LNCAP (cell line): ENCODE data around the gene USP2.

Experiments
- CTCF ChIP-seq: fragments of 450-650 bp; IDR thresholded peaks from 2 replicates; pipeline ENCODE4 v1.5.1; 2017; ENCODE audit warnings: mild to moderate bottlenecking

Gene USP2

GRCh38 chr11:119370486-119371046, 10.9 kb downstream of the USP2 start:
- TF ChIP-seq CTCF: no peak

DNA sequence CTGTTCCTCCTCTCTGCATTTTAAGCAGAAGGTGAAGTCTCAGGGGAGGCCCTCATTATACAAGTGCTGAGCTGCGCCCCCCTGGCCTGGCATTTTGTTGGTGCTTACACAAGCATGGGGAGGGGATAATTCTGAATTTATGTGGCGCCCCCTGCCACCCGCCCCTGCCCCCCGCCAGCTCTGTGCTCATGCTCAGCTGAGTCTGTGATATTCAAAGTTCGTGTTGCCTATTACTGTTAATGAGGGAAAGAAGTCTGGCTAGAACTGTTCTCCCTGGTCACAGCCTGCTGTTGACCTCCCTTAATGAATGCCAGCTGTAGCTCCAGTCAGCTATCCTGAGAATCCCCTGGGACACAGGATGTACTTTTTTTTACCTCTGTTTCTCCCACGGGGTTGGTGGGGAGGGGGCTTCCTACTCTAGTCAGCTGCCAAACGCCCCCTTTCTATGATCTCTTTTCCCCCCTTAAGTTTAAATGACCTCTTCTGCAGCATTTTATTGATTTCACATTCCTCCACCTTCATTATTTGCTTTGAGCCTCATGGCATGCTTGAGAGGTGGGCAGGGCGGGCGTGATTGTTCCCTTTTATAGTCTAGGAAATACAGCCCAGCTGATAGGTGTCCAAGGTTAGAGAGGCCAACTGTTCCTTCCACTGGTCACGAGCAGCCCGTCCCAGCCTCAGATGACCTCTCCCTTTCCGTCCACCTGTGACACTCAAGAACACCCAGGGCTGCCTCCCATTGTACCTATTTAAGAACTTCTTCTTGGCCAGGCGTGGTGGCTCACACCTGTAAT, 12.2 kb downstream of the USP2 start:
- TF ChIP-seq CTCF: no peak

GRCh38 chr11:119368121-119369034, 13.1 kb downstream of the USP2 start:
- no peak for TF ChIP-seq CTCF

DNA sequence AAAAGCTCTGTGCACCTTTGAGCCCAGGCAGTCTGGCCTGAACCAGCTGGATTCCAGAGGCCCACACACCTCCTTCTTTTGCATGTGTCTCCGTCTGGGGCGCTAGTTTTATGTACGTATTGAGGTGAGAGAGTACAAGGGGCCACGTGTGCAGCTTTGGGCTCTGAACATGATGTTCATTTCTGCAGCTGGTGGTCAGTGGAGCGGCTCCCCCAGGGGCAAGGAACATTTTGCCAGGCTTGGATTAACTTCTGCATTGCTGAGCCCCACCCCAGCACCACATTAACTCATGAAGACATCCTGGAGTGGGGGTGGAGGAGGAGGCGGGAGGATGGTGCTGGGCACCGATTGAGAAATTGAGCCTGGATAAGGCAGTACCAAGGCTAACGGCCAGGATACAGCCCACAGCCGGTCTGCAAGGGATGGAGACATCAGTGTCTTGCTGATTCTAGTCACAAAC, 13.8 kb downstream of the USP2 start:
- TF ChIP-seq CTCF: no peak

DNA sequence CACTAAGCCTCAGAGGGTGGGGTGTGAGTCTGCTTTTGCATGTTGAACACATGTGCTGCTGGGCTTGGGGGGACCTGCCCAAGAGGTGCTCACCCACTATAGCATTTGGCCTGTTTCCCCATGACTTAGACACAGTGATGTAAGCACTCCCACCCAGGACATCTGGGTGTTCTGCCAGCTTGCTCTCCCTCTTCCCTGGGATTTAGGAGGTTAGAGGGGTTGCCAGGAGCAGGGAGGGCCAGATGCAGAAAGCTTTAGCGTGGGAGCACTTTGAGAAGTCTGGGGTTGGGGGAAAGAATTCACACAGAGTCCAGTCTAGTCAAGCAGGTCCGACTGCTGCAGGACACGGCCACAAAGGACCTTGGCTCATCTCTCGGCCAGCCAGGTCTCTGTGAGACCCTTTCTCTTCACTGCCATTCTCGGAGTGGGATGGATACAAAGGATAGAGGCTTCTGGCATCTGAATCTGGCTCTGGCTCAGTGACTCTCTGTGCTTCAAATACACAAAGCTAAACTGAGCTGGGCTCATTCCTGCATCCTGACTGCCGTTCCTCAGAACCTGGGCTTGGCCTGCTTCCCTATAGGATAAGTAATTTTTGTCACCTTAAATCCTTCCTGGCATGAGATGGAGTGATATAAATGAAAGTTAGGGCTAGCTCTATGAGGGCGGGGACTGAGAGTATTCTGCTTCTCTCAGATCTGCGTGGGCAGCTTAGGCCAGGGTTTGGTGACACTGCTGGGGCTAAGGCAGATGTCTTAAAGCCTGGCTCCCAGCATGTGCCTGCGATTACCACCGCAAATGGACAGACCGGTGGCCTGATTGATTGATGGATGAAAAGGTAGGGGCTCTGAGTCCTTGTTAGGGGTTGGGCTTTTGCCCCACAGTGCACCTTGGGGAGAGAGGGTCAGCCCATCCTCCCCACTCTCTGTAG, 14.5 kb downstream of the USP2 start:
- no peak for TF ChIP-seq CTCF

DNA sequence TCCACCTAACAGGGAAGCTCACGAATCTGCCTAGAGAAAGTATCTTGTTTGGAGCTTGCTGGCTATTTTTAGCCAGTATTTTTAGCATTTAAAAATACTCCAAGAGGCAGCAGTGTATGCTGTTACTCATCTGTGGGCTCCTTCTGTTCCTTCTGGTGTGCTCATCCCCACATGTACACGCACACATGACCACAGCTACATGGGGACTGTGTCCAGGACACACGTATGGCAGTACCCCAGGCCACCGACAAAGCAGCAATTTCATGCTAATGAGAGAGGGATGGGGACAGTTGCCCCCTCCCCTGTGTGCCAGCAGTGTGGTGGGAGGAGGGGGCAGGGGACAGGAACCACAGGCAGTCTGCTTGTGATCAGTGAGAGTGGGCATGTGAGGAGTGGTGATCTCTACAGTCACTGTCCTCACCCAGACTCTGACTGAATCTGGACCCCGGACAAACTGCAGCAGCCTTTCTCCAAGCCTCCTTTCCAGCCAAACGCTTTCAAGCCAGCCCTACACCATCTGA, 16.4 kb downstream of the USP2 start:
- TF ChIP-seq CTCF: no peak
